ENCODE data around the gene EPHA7.

The EPHA7 gene

DNA sequence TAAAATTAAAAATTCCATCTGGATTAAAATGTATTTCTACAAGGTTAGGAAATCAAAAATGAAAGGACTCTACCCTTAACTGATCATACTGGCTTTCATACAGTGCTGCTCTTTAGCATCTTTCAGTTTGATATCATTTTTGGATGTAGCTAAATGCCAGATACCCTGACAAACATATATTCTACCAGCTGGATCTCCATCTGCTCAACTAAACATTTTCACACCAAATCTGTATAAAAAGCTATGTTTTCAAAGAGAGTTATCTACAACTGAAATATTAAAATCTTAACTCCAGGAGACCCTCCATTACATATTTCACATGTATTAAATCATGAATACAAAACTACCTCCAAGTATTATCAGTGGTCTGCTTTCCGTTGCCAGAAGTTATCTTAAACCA is 95.7 kb downstream of the EPHA7 start:
- Mint-ChIP-seq H3K27ac (no peak overlapping the region), H3K9me3 (ENCODE audit: low read depth) (no peaks in the 10 kb centered on the region), H3K27me3 (no peaks in the 10 kb centered on the region), H3K36me3 (no peaks in the 10 kb centered on the region), H3K4me3 (no peak overlapping the region), H3K4me1 (ENCODE audit: low read depth) (no peaks in the 10 kb centered on the region)

DNA sequence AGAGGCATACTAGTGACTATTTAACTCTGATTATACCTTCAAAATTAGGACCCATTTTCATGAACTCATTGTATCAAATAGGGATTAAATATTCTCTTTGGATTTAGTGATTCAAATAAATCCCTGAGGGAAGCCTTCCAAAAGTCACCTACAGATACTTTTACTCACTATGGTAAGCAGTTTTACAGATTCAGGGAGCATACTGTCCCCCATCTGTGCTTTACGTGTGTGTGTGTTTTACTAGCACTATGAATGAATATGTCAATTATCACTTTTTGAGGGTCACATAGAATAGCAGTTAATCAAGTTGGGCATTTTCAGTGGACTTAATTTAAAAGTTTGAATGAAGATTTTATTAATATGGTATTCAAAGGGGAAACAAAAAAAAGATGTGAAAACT is 96.7 kb downstream of the EPHA7 start:
- peaks cover 6% of the 10 kb centered on the region for H3K9me3 Mint-ChIP-seq (ENCODE audit: low read depth)
- no peak overlapping the region for H3K4me3 Mint-ChIP-seq
- no peak overlapping the region for H3K27ac Mint-ChIP-seq
- H3K4me1 Mint-ChIP-seq (ENCODE audit: low read depth), result no peaks in the 10 kb centered on the region
- H3K36me3 Mint-ChIP-seq, result no peaks in the 10 kb centered on the region
- no peaks in the 10 kb centered on the region for H3K27me3 Mint-ChIP-seq

DNA sequence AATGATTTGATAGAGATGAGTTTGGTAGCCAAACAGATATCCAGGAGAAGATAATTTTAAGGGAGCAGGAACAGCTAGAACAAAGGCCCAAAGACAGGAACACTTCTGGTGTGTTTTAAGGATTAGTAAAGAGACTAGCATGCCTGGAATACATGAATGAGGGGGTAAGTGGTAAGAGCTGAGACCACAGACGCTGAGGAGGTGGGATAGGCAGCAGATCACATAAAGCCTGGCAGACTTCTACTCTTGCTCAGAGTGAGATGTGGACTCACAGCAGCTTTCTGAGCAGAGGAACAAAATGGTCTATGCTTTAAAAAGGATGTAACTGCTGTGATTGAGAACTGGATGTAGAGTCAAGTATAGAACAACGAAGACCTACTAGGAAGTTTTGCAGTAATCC is 100.1 kb downstream of the EPHA7 start:
- H3K4me1 Mint-ChIP-seq (ENCODE audit: low read depth), result no peaks in the 10 kb centered on the region
- no peaks in the 10 kb centered on the region for H3K36me3 Mint-ChIP-seq
- no peaks in the 10 kb centered on the region for H3K27me3 Mint-ChIP-seq

DNA sequence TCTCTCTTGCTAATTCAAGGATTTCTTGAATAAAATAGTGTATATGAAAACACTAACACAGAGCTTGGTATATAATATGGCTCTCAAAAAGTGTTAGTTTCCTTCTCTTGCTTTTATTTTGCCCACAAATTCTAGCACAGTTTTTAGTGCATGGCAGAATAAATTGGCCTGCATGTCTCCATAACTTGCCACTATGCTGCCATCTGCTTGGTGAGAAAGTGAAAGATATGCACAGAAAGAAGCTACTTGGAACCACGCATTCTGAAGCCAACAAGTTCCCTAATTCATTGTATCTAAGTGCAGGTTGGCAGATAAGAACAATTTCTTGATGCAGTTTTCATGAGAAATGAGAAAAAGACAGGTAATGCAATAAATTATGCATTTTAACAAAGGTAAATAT is 101.2 kb downstream of the EPHA7 start:
- Mint-ChIP-seq H3K4me1 (ENCODE audit: low read depth) (no peaks in the 10 kb centered on the region), H3K36me3 (no peaks in the 10 kb centered on the region), H3K27ac (no peak overlapping the region), H3K9me3 (ENCODE audit: low read depth) (peaks cover 6% of the 10 kb centered on the region), H3K27me3 (no peaks in the 10 kb centered on the region), H3K4me3 (no peak overlapping the region)

More for the DNA sequence above, 100.1 kb downstream of the EPHA7 start:
- Mint-ChIP-seq H3K27ac (no peak overlapping the region), H3K9me3 (ENCODE audit: low read depth) (peaks cover 6% of the 10 kb centered on the region), H3K4me3 (no peak overlapping the region)

DNA sequence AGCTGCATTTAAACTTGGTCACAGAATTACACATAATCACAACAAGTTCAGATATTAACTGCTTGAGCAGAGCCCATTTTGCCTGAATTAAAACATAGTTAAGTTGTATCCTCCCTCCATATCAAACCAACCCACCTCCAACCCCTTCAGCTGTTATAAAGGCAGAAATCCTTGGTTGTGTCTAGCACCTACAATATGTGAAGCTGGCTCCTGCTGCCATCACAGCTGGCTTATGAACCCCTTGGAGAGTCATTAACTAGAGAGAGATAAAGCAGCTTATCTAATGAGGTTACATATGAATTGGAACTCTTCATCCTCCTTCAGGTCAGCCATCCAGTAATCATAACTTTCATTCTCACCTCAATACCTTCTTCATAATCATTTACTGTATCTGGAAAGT is 101.8 kb downstream of the EPHA7 start:
- peaks cover 6% of the 10 kb centered on the region for H3K9me3 Mint-ChIP-seq (ENCODE audit: low read depth)
- H3K36me3 Mint-ChIP-seq, result no peaks in the 10 kb centered on the region
- H3K27me3 Mint-ChIP-seq, result no peaks in the 10 kb centered on the region
- no peaks in the 10 kb centered on the region for H3K4me1 Mint-ChIP-seq (ENCODE audit: low read depth)
- H3K4me3 Mint-ChIP-seq, result no peak overlapping the region
- no peak overlapping the region for H3K27ac Mint-ChIP-seq

DNA sequence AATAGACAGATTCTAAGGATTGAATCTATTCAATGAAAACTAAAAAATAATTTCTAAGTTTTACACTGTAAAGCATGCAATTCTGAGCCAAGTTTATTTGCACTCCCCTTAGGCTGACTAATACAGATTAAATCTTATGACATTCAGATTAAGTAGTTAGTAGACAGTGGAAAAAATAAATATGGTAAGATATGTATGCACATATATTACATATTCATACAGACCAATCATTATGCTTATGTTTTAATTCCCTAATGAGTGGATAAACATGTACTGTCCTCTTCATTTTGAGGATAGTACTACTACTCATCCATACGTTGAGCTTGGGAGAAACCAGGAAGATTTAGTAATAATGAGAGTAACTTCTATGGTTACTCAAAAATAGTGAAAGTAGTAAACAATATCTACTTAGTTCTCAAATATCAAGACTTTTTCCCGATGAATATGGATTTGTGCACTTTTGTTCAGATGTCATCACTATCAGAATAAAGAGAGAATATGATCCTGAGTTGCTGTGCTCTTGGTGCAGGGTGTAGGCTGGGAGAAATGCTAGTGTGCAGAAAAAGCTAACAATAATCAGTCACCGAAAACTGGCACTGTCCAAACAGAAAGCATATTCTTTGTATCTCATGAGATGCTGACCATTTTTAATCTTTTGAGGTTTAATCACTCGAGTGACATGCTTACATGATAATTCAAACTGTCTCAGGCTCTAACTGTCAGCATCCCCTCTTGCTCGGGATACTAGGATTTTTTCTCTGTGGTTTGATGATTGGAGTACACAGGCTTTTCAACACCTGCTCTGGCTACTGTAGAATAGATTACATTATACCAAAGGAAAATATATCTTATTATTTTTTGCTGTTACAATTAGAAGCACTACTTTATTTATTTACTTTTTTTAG is 111.6 kb downstream of the EPHA7 start:
- Mint-ChIP-seq H3K9me3 (ENCODE audit: low read depth) (peaks cover 6% of the 10 kb centered on the region), H3K27ac (no peak overlapping the region), H3K36me3 (no peaks in the 10 kb centered on the region), H3K4me3 (no peak overlapping the region), H3K4me1 (ENCODE audit: low read depth) (no peaks in the 10 kb centered on the region), H3K27me3 (no peaks in the 10 kb centered on the region)

DNA sequence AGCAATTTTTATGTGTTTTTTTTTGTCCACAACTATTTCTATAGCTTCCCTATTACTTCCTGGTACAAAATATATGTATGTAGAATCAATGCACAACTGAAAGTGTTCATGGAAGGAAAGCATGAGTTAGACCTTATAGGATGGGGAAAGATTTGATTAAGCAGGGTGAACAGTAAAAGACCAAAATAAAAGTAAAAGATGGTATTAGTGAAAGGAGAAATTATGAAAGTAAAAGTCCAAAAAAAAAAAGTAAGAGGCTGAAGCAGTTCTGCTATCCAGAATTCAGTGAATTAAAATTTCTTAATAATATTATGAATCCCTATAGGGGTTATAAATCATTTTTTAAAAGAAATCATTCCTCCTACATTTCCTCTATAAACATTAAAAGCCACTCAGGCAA is 114.3 kb downstream of the EPHA7 start:
- Mint-ChIP-seq H3K27me3 (no peaks in the 10 kb centered on the region), H3K4me3 (no peak overlapping the region), H3K27ac (no peak overlapping the region), H3K9me3 (ENCODE audit: low read depth) (peaks cover 6% of the 10 kb centered on the region), H3K36me3 (no peaks in the 10 kb centered on the region), H3K4me1 (ENCODE audit: low read depth) (no peaks in the 10 kb centered on the region)

DNA sequence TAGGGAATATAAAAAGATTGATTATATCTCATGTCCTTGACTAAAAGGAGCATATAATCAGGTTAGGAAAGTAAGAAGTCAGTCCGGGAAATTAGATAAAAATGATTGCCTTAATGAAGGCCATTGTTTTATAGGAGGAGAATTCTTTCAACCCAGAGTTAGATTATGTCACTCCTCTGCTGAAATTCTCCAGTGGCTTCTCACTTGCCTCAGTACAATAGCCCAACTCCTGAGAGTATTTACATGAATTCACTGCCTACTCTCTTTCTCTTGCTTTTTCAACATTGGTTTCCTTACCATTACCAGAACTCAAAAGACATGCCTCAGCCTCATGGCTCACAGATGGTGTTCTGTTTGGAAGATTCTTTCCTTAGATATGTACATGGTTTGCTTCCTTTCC is 114.9 kb downstream of the EPHA7 start:
- peaks cover 6% of the 10 kb centered on the region for H3K9me3 Mint-ChIP-seq (ENCODE audit: low read depth)
- H3K36me3 Mint-ChIP-seq, result no peaks in the 10 kb centered on the region
- H3K27ac Mint-ChIP-seq, result no peak overlapping the region
- H3K27me3 Mint-ChIP-seq, result no peaks in the 10 kb centered on the region
- no peaks in the 10 kb centered on the region for H3K4me1 Mint-ChIP-seq (ENCODE audit: low read depth)
- H3K4me3 Mint-ChIP-seq, result no peak overlapping the region

DNA sequence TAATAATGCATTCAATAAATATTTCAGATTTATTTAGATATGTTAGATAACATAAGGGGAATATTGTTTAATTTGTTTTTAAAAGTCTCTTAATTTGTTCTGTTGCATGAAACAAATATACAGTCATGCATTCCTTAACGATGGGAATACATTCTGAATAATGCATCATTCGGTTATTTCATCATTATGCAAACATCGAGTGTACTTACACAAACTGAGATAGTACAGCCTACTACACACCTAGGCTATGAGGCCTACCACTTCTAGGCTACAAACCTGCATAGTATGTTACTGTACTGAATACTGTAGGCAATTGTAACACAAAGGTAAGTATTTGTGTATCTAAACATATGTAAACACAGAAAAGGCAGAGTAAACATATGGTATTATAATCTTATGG is 118.7 kb downstream of the EPHA7 start:
- no peak overlapping the region for H3K27ac Mint-ChIP-seq
- H3K36me3 Mint-ChIP-seq, result no peaks in the 10 kb centered on the region
- H3K4me1 Mint-ChIP-seq (ENCODE audit: low read depth), result no peaks in the 10 kb centered on the region
- H3K4me3 Mint-ChIP-seq, result no peak overlapping the region
- peaks cover 13% of the 10 kb centered on the region for H3K9me3 Mint-ChIP-seq (ENCODE audit: low read depth)
- H3K27me3 Mint-ChIP-seq, result no peaks in the 10 kb centered on the region

DNA sequence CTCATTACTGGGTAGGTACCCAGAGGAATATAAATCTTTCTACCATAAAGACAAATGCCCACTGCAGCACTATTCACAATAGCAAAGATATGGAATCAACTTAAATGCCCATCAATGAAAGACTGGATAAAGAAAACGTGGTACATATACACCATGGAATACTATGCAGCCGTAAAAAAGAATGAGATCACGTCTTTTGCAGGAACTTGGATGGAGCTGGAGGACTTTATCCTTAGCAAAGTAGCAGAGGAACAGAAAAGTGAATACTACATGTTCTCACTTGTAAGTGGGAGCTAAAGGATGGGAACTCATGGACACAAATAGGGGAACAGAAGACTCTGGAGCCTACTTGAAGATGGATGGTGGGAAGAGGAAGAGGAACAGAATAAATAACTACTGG is 119.7 kb downstream of the EPHA7 start:
- Mint-ChIP-seq H3K36me3 (no peaks in the 10 kb centered on the region), H3K4me1 (ENCODE audit: low read depth) (no peaks in the 10 kb centered on the region), H3K27ac (no peak overlapping the region), H3K27me3 (no peaks in the 10 kb centered on the region), H3K9me3 (ENCODE audit: low read depth) (peaks cover 17% of the 10 kb centered on the region), H3K4me3 (no peak overlapping the region)

DNA sequence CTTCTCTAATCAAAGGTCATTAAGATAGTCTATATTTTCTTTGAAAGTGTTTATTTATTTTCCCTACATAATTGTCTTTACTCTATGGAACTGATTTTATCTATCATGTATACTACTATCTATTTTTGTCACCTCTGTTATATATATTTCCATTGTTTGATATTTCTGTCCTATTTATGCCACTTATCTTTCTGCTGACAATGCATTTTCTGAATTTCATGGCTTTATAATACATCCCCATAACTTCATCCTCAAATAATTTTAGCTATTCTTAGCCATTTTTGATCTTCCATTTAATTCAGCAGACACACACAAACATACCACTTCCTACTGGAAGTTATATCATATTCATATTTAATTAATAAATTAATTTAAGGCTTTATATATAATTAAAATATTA is 123.7 kb downstream of the EPHA7 start:
- Mint-ChIP-seq H3K27ac (no peak overlapping the region), H3K4me3 (no peak overlapping the region), H3K36me3 (no peaks in the 10 kb centered on the region), H3K27me3 (no peaks in the 10 kb centered on the region), H3K9me3 (ENCODE audit: low read depth) (peaks cover 17% of the 10 kb centered on the region), H3K4me1 (ENCODE audit: low read depth) (no peaks in the 10 kb centered on the region)

DNA sequence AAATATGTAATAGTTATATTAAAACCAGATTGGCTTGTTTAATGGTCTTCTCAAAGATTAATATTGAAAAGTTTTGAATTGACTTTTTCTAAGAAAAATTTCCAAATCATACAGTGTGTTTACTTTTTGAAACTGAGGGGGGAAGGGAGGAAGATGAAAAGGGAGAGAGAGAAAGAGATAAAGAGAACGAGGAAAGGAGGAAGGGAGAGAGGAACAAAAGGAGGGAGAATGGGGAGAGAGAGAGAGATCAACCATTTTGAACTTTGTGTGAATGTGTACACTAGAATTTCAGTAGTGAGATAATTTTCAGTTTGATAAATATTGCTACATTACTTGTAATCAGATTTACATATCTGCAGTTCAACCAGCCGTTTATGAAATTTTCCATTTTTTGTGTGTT is 124.5 kb downstream of the EPHA7 start:
- peaks cover 17% of the 10 kb centered on the region for H3K9me3 Mint-ChIP-seq (ENCODE audit: low read depth)
- no peak overlapping the region for H3K27ac Mint-ChIP-seq
- no peaks in the 10 kb centered on the region for H3K27me3 Mint-ChIP-seq
- no peaks in the 10 kb centered on the region for H3K4me1 Mint-ChIP-seq (ENCODE audit: low read depth)
- no peak overlapping the region for H3K4me3 Mint-ChIP-seq
- H3K36me3 Mint-ChIP-seq, result no peaks in the 10 kb centered on the region

DNA sequence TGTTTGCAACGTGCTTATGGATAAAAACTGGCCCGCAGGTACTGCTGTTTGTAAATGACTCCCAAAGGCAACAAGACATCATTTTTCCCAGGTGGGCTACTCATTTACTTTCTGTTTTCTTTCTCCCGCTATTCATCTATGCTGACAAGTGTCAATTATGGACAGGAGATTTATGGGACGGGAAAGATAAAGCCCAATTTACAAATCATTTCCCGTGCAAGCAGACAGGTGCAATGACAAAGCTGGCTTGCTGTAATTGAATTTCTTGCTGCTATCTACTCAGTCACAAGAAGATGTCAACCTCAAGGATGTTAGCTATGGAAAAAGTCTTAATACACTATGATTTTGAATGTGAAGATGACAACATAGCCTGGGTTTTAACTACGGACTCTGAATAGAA is 125.5 kb downstream of the EPHA7 start:
- H3K27ac Mint-ChIP-seq, result no peak overlapping the region
- no peaks in the 10 kb centered on the region for H3K36me3 Mint-ChIP-seq
- peaks cover 16% of the 10 kb centered on the region for H3K9me3 Mint-ChIP-seq (ENCODE audit: low read depth)
- H3K27me3 Mint-ChIP-seq, result no peaks in the 10 kb centered on the region
- H3K4me1 Mint-ChIP-seq (ENCODE audit: low read depth), result no peaks in the 10 kb centered on the region
- H3K4me3 Mint-ChIP-seq, result no peak overlapping the region

DNA sequence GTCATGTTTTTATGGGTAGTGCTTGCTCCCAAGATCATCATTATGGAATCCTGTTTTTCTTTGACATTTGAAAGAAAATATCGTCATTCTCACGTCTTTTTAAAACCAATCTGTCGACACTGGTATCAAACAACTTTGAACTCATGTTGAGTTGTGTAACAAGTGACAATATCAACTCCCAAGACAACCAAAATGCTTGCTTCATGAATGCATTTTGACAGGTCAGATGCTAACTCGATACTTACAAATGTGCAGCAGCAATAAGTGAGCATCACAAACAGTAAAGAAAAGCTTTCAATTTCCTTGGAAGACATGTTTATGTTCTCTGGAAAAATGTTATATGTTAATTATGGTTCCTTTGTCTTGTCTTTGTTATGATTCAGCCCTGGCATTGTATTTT is 125.9 kb downstream of the EPHA7 start:
- H3K9me3 Mint-ChIP-seq (ENCODE audit: low read depth), result peaks cover 13% of the 10 kb centered on the region
- no peak overlapping the region for H3K4me3 Mint-ChIP-seq
- no peaks in the 10 kb centered on the region for H3K4me1 Mint-ChIP-seq (ENCODE audit: low read depth)
- H3K36me3 Mint-ChIP-seq, result no peaks in the 10 kb centered on the region
- no peak overlapping the region for H3K27ac Mint-ChIP-seq
- H3K27me3 Mint-ChIP-seq, result no peaks in the 10 kb centered on the region

DNA sequence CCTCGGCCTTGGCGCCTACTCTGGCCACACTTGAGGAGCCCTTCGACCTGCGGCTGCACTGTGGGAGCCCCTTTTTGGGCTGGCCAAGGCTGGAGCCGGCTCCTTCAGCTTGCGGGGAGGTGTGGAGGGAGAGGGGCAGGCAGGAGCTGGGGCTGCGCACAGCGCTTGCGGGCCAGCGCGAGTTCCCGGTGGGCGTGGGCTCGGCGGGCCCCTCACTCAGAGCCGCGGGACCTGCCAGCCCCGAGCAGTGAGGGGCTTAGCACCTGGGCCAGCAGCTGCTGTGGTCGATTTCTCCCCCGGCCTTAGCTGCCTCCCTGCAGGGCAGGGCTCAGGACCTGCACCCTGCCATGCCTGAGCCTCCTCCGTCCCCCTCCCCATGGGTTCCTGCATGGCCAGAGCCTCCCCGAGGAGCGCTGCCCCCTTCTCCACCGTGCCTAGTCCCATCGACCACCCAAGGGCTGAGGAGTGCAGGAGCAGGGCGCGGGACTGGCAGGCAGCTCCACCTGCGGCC is 136.8 kb downstream of the EPHA7 start:
- H3K27me3 Mint-ChIP-seq, result no peaks in the 10 kb centered on the region
- H3K4me3 Mint-ChIP-seq, result no peak overlapping the region
- H3K36me3 Mint-ChIP-seq, result no peaks in the 10 kb centered on the region
- no peaks in the 10 kb centered on the region for H3K4me1 Mint-ChIP-seq (ENCODE audit: low read depth)
- H3K9me3 Mint-ChIP-seq (ENCODE audit: low read depth), result peaks cover 7% of the 10 kb centered on the region
- H3K27ac Mint-ChIP-seq, result no peak overlapping the region

DNA sequence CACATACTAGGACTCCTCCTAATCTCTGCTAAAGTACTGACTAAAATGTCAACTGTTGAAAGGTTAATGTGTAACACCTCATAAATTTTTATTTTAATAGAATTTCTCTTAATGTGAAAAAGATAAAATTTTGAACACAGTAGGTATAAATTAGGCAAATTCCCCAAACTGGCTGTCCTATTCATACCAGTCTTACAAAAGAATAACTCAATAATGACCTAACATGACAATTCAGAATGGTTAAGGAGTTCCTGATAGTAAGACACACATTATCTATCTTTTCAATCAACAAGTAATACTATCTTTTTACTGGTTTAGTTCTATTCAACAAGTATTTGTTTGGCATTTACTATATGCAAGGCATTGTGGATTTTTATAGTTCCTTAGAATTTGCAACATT is 141.1 kb downstream of the EPHA7 start:
- Mint-ChIP-seq H3K4me1 (ENCODE audit: low read depth) (no peaks in the 10 kb centered on the region), H3K27ac (no peak overlapping the region), H3K27me3 (no peaks in the 10 kb centered on the region), H3K4me3 (no peak overlapping the region), H3K36me3 (no peaks in the 10 kb centered on the region), H3K9me3 (ENCODE audit: low read depth) (peaks cover 3% of the 10 kb centered on the region)

Measured in activated naive CD8-positive, alpha-beta T cell (primary cell).